Activated CD8-positive, alpha-beta T cell treated with anti-CD3 and anti-CD28 coated beads for 36 hours (primary cell): Measurements from ENCODE around the gene TRIM22. TPM values are rescaled to one million over a fixed set of nuclear protein-coding genes. Genes with fewer than 3 reads are reported as not detected.

Experiments used
- ATAC-seq: fragments of 200-7000 bp; cut with Tn5 transposase; one replicate; pipeline ENCODE4 v1.10.0; 2021; ENCODE audit warnings: mild to moderate bottlenecking, moderate library complexity
- CTCF ChIA-PET: fragments of 350-600 bp; sonication (Branson Sonifier 250); formaldehyde crosslinking; loops from one replicate; lab custom pipeline; 2021; ENCODE audit warnings: antibody characterized with exemption; lab: Charles Lee
- POLR2A ChIA-PET: fragments of 350-600 bp; sonication (Branson Sonifier 250); formaldehyde crosslinking; loops from one replicate; lab custom pipeline; 2021; ENCODE audit warnings: antibody characterized with exemption; lab: Charles Lee
- DNase-seq: peaks from one replicate; pipeline ENCODE4 v3.0.0-alpha.2; 2020
- H3K27ac Mint-ChIP-seq: one replicate; pipeline ENCODE4 v1.8.0; 2021; ENCODE audit warnings: mild to moderate bottlenecking, mixed read lengths
- H3K27me3 Mint-ChIP-seq: one replicate; pipeline ENCODE4 v1.8.0; 2021; ENCODE audit warnings: mixed read lengths
- H3K36me3 Mint-ChIP-seq: one replicate; pipeline ENCODE4 v1.8.0; 2021; ENCODE audit warnings: low read depth, mixed read lengths
- H3K4me1 Mint-ChIP-seq: one replicate; pipeline ENCODE4 v1.8.0; 2021; ENCODE audit warnings: low read depth, mixed read lengths
- H3K4me3 Mint-ChIP-seq: one replicate; pipeline ENCODE4 v1.8.0; 2021; ENCODE audit warnings: mild to moderate bottlenecking, moderate library complexity, mixed read lengths
- H3K9me3 Mint-ChIP-seq: one replicate; pipeline ENCODE4 v1.8.0; 2021; ENCODE audit warnings: mixed read lengths
- CTCF ChIP-seq: fragments of 200-600 bp; IDR thresholded peaks from one replicate; pipeline ENCODE4 v1.8.0; 2022; ENCODE audit warnings: antibody characterized with exemption, mild to moderate bottlenecking
- intact Hi-C: fragments of 100-400 bp; cut with micrococcal nuclease; formaldehyde crosslinking; loops from one replicate; pipeline ENCODE4 v1.10.0; 2022
- total RNA-seq, 2 experiments: library from RNA; stranded (reverse); gene quantifications; one replicate each; pipeline ENCODE4 v1.2.3, GENCODE V29; 2021

Gene TRIM22
- total RNA-seq, 2 experiments from 2014 or later, result 138 to 149 TPM

GRCh38 chr11:5658318-5658717 lies 31.3 kb upstream of the TRIM22 start:
- DNase-seq (no peak), ATAC-seq (no peak)
- H3K36me3 Mint-ChIP-seq, result peaks cover 1% of the 10 kb centered on the region
- H3K4me1 Mint-ChIP-seq, result no peaks in the 10 kb centered on the region
- H3K27me3 Mint-ChIP-seq, result no peaks in the 10 kb centered on the region
- TF ChIP-seq CTCF, result no peak
- POLR2A ChIA-PET, result no interaction called here
- H3K27ac Mint-ChIP-seq, result no peak overlapping the region
- no peaks in the 10 kb centered on the region for H3K9me3 Mint-ChIP-seq
- CTCF ChIA-PET, result no interaction called here
- intact Hi-C loops, result no loop called here
- H3K4me3 Mint-ChIP-seq, result no peak overlapping the region

DNA sequence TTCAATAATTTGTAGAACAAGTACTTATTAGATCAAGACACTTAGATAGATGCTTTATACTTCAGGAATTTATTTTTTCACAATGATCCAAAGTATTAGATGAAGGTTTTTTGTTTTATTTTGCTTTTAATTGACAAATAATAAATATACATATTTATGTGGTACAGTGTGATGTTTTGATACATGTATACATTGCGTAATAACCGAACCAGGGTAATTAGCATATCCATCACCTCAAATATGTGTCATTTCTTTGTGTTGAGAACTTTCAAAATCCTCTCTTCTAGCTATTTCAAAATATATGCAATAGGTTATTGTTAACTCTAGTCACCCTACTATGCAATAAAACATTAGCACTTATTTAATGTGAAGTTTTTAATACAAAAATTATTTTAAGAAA lies 26.1 kb upstream of the TRIM22 start:
- Mint-ChIP-seq H3K4me3 (no peak overlapping the region), H3K9me3 (no peaks in the 10 kb centered on the region), H3K27ac (no peak overlapping the region), H3K36me3 (peaks cover 14% of the 10 kb centered on the region), H3K27me3 (no peaks in the 10 kb centered on the region), H3K4me1 (no peaks in the 10 kb centered on the region)
- POLR2A ChIA-PET, result no interaction called here
- DNase-seq, result no peak
- intact Hi-C loops, result no loop called here
- TF ChIP-seq CTCF, result no peak
- CTCF ChIA-PET, result no interaction called here
- no peak for ATAC-seq

DNA sequence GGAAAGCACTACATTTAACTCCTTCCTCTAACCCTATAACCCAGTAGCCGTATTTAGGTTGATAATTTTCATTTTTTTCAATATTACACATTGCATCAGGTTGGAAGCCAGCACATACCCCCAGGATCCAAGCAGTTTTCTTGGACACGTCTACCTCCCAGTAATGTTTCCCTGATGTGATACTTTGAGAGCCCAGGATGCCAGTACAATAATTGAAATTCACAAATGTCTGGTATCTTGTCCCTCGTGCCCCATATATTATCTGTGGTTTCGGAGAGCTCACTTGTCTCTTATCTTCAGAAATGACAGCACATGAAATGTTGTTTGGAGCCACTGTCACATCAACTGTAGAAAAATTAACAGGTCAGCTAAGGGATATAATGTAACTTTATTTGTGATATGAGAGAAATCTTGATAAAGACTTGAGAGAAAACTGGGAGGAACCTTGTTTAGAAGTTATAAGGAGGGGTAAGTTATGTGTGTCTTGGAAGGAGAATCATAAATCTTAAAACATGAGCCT lies 24.5 kb upstream of the TRIM22 start:
- CTCF ChIA-PET, result no interaction called here

GRCh38 chr11:5665746-5666401 lies 23.7 kb upstream of the TRIM22 start:
- H3K9me3 Mint-ChIP-seq, result no peaks in the 10 kb centered on the region
- H3K27me3 Mint-ChIP-seq, result no peaks in the 10 kb centered on the region
- ATAC-seq, result no peak
- DNase-seq, result no peak
- H3K27ac Mint-ChIP-seq, result no peak overlapping the region
- intact Hi-C loops, result no loop called here
- no peak overlapping the region for H3K4me3 Mint-ChIP-seq
- POLR2A ChIA-PET, result no interaction called here
- CTCF ChIA-PET, result no interaction called here
- no peaks in the 10 kb centered on the region for H3K4me1 Mint-ChIP-seq
- TF ChIP-seq CTCF, result no peak
- H3K36me3 Mint-ChIP-seq, result peaks cover 22% of the 10 kb centered on the region

More for the DNA sequence above, 24.5 kb upstream of the TRIM22 start:
- H3K36me3 Mint-ChIP-seq, result peaks cover 17% of the 10 kb centered on the region
- no peaks in the 10 kb centered on the region for H3K9me3 Mint-ChIP-seq
- H3K27me3 Mint-ChIP-seq, result no peaks in the 10 kb centered on the region
- intact Hi-C loops, result no loop called here
- H3K4me3 Mint-ChIP-seq, result no peak overlapping the region
- POLR2A ChIA-PET, result no interaction called here
- peak overlapping the region; percentile 10 for H3K27ac Mint-ChIP-seq
- ATAC-seq (no peak), DNase-seq (no peak)
- no peaks in the 10 kb centered on the region for H3K4me1 Mint-ChIP-seq
- no peak for TF ChIP-seq CTCF

DNA sequence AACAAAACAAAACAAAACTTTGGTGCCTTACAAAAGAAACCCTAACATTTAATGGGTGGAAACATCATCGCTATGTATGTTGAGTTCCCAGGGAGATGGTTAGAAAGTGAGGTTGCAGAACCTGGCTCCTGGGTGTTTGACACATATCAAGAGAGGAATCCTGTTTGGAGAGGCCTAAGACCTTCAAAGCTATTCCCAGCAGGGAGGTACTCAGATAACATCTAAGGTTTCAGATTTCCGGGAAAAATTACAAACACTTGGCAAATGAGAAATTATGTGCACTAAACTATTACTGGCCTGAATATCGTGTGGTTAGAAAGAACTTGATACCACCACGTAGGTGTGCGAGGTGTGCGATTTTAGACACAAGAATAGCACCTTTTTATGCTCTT lies 23.2 kb upstream of the TRIM22 start:
- H3K4me3 Mint-ChIP-seq, result no peak overlapping the region
- no peaks in the 10 kb centered on the region for H3K4me1 Mint-ChIP-seq
- DNase-seq (no peak), ATAC-seq (no peak)
- ChIA-PET POLR2A (no interaction called here), CTCF (no interaction called here)
- TF ChIP-seq CTCF, result no peak
- intact Hi-C loops, result no loop called here
- no peaks in the 10 kb centered on the region for H3K27me3 Mint-ChIP-seq
- H3K27ac Mint-ChIP-seq, result no peak overlapping the region
- H3K9me3 Mint-ChIP-seq, result no peaks in the 10 kb centered on the region
- H3K36me3 Mint-ChIP-seq, result peaks cover 23% of the 10 kb centered on the region
